Uterus (tissue), 4 donors: ENCODE measurements around the gene MED13L. TPM values are rescaled to one million over a fixed set of nuclear protein-coding genes. Genes with fewer than 3 reads are reported as not detected.

ENCODE experiments used
- DNase-seq, 2 donors: peaks; one replicate each; pipeline ENCODE4 v3.0.0-alpha.2; 2019 to 2020
- H3K27ac ChIP-seq, 2 donors: fragments of 200-600 bp; sonication (generic); 1 replicate in 1 of 2; 2 replicates in 1 of 2; pipeline ENCODE4 v1.5.1; 2016 to 2018
- H3K27me3 ChIP-seq, 2 donors: fragments of 200-600 bp; sonication (generic); one replicate each; pipeline ENCODE4 v1.5.1; 2018 to 2019; ENCODE audit warnings: control low read depth in 1 of 2
- H3K36me3 ChIP-seq, 2 donors: fragments of 200-600 bp; sonication (generic); one replicate each; pipeline ENCODE4 v1.5.1; 2019; ENCODE audit warnings: control low read depth in 1 of 2
- H3K4me1 ChIP-seq, 2 donors: fragments of 200-600 bp; sonication (generic); one replicate each; pipeline ENCODE4 v1.5.1; 2018 to 2019; ENCODE audit warnings: control low read depth in 1 of 2
- H3K4me3 ChIP-seq, 2 donors: fragments of 200-600 bp; sonication (generic); 1 replicate in 1 of 2; 2 replicates in 1 of 2; pipeline ENCODE4 v1.5.1; 2018 to 2019; ENCODE audit warnings: mild to moderate bottlenecking in 1 of 2
- H3K9me3 ChIP-seq, 2 donors: fragments of 200-600 bp; sonication (generic); one replicate each; pipeline ENCODE4 v1.5.1; 2019; ENCODE audit warnings: control low read depth in 1 of 2
- POLR2A ChIP-seq, 2 donors: fragments of 450-650 bp; IDR thresholded peaks; one replicate each; pipeline ENCODE4 v1.6.1; 2016; ENCODE audit warnings: antibody characterized with exemption in 2 of 2, mild to moderate bottlenecking in 1 of 2, moderate library complexity in 1 of 2
- intact Hi-C: fragments of 100-400 bp; cut with DNase I; formaldehyde crosslinking; loops from one replicate; pipeline ENCODE4 v1.15.1; 2023; ENCODE audit warnings: low total_unique reads
- total RNA-seq, 4 donors: library from RNA; depleted of rRNA in 3 of 4; stranded (reverse); fragments of >200 nt in 3 of 4; gene quantifications; one replicate each; pipeline versions ENCODE4 v1.1.0 to v1.2.4, GENCODE V29; 2014 to 2023
- TF ChIP-seq, protein P1 (sequence below), 4 experiments: fragments of 200-600 bp in 2 of 4; fragments of 450-650 bp in 2 of 4; sonication (generic) in 2 of 4; IDR thresholded peaks; one replicate each; pipeline ENCODE4 v1.5.1; 2016 to 2019; ENCODE audit warnings: antibody characterized with exemption in 4 of 4, mild to moderate bottlenecking in 2 of 4, moderate library complexity in 1 of 4
- donor health status: DM: yes; HTN: yes; CAD: no.

MED13L gene
- total RNA-seq, 4 donors from 2014 or later: 189 to 314 (median 254) TPM

- peaks cover 12 to 15% of the 10 kb centered on the region in 2 donors for H3K4me1 ChIP-seq
- H3K4me3 ChIP-seq: no peak overlapping the region
- no peak for DNase-seq
- H3K27ac ChIP-seq: no peak overlapping the region
- TF ChIP-seq, protein P1, sequence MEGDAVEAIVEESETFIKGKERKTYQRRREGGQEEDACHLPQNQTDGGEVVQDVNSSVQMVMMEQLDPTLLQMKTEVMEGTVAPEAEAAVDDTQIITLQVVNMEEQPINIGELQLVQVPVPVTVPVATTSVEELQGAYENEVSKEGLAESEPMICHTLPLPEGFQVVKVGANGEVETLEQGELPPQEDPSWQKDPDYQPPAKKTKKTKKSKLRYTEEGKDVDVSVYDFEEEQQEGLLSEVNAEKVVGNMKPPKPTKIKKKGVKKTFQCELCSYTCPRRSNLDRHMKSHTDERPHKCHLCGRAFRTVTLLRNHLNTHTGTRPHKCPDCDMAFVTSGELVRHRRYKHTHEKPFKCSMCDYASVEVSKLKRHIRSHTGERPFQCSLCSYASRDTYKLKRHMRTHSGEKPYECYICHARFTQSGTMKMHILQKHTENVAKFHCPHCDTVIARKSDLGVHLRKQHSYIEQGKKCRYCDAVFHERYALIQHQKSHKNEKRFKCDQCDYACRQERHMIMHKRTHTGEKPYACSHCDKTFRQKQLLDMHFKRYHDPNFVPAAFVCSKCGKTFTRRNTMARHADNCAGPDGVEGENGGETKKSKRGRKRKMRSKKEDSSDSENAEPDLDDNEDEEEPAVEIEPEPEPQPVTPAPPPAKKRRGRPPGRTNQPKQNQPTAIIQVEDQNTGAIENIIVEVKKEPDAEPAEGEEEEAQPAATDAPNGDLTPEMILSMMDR (IDR thresholded peaks at IDR 0.05): no peak
- TF ChIP-seq POLR2A (IDR thresholded peaks at IDR 0.05): no peak
- H3K9me3 ChIP-seq: no peaks in the 10 kb centered on the region
- no peaks in the 10 kb centered on the region for H3K36me3 ChIP-seq
- intact Hi-C loops: no loop called here
- H3K27me3 ChIP-seq: no peaks in the 10 kb centered on the region
These were observed 209.6 kb downstream of the MED13L start for GRCh38 chr12:116067892-116068291.

GRCh38 chr12:116066381-116067230 is 210.9 kb downstream of the MED13L start:
- Histone ChIP-seq H3K4me3 (no peak overlapping the region), H3K9me3 (no peaks in the 10 kb centered on the region), H3K27me3 (no peaks in the 10 kb centered on the region), H3K27ac (no peak overlapping the region), H3K36me3 (no peaks in the 10 kb centered on the region), H3K4me1 (peaks cover 12 to 15% of the 10 kb centered on the region in 2 donors)
- TF ChIP-seq, protein P1 (IDR thresholded peaks at IDR 0.05): peak in 3 of 4 experiments; percentile 29 to 61 (median 39)
- TF ChIP-seq POLR2A (IDR thresholded peaks at IDR 0.05): no peak
- no peak for DNase-seq
- intact Hi-C loops: no loop called here

- H3K9me3 ChIP-seq: no peaks in the 10 kb centered on the region
- intact Hi-C loops: no loop called here
- DNase-seq: no peak
- no peaks in the 10 kb centered on the region for H3K36me3 ChIP-seq
- no peak overlapping the region for H3K27ac ChIP-seq
- no peak overlapping the region for H3K4me3 ChIP-seq
- TF ChIP-seq POLR2A (IDR thresholded peaks at IDR 0.05): no peak
- TF ChIP-seq, protein P1 (IDR thresholded peaks at IDR 0.05): no peak
- no peaks in the 10 kb centered on the region for H3K27me3 ChIP-seq
- H3K4me1 ChIP-seq: peaks cover 12 to 15% of the 10 kb centered on the region in 2 donors
These were observed 211.9 kb downstream of the MED13L start for GRCh38 chr12:116065606-116066005.

DNA sequence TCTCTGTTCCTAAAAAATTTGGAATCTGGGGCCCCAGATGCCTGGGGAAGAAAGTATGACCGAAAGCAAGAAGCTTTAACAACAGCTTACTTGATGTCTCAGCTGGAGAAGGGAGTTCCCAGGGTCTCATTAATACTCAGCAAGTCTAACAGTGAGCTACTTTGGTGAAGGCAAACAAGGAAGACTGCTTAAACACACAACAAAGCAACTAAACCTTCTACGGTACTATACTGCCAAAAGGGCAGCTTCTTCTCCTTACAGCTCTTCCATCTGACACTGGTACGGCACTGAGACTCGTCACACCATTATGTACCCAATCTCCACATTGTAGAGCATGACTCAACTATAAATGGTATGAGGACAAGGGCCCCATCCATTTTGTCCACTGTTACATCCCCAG is 213.0 kb downstream of the MED13L start:
- Histone ChIP-seq H3K27me3 (no peaks in the 10 kb centered on the region), H3K36me3 (no peaks in the 10 kb centered on the region), H3K4me1 (peaks cover 12 to 15% of the 10 kb centered on the region in 2 donors), H3K27ac (no peak overlapping the region), H3K9me3 (no peaks in the 10 kb centered on the region), H3K4me3 (no peak overlapping the region)
- intact Hi-C loops: no loop called here
- TF ChIP-seq, protein P1 (IDR thresholded peaks at IDR 0.05): no peak
- TF ChIP-seq POLR2A (IDR thresholded peaks at IDR 0.05): no peak
- DNase-seq: no peak

- Histone ChIP-seq H3K36me3 (no peaks in the 10 kb centered on the region), H3K27ac (peak overlapping the region in 1 of 2 donors; percentile 26), H3K9me3 (no peaks in the 10 kb centered on the region), H3K27me3 (no peaks in the 10 kb centered on the region), H3K4me3 (no peak overlapping the region), H3K4me1 (peaks cover 12 to 15% of the 10 kb centered on the region in 2 donors)
- no peak for DNase-seq
- no peak for TF ChIP-seq POLR2A (IDR thresholded peaks at IDR 0.05)
- TF ChIP-seq, protein P1 (IDR thresholded peaks at IDR 0.05): no peak
- intact Hi-C loops: no loop called here
These were observed 214.8 kb downstream of the MED13L start for GRCh38 chr12:116062698-116063097.
